ENCODE data around the gene CFD.

DNA sequence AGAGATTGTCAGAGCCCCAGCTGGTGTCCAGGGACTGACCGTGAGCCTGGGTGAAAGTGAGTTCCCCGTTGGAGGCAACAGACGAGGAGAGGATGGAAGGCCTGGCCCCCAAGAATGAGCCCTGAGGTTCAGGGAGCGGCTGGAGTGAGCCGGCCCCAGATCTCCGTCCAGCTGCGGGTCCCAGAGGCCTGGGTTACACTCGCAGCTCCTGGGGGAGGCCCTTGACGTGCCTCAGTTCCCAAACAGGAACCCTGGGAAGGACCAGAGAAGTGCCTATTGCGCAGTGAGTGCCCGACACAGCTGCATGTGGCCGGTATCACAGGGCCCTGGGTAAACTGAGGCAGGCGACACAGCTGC, 8.5 kb upstream of the CFD start:
- TF ChIP-seq CTCF (optimal IDR thresholded peaks at IDR 0.05 in 1 of 3, IDR thresholded peaks at IDR 0.05 in 1 of 3, conservative IDR thresholded peaks at IDR 0.05 in 1 of 3; ENCODE audit: extremely low read depth in 1 of 3, insufficient read depth in 2 of 3, low read length in 3 of 3): no peak
- no peak for TF ChIP-seq EZH2 (IDR thresholded peaks at IDR 0.05; ENCODE audit: low read length)
